ENCODE data around the gene VEPH1.
"Not testable (repeated sequence)": the region's sequence is repeated elsewhere in the genome, so short reads cannot be mapped to it uniquely, and the experiment has no call there.

The VEPH1 gene

GRCh38 chr3:157384491-157384890, 118.7 kb downstream of the VEPH1 start:
- no peak for DNase-seq (ENCODE audit: low spot score)

- DNase-seq (ENCODE audit: low spot score), result no peak
These were observed 119.2 kb downstream of the VEPH1 start for GRCh38 chr3:157384031-157384430.

DNA sequence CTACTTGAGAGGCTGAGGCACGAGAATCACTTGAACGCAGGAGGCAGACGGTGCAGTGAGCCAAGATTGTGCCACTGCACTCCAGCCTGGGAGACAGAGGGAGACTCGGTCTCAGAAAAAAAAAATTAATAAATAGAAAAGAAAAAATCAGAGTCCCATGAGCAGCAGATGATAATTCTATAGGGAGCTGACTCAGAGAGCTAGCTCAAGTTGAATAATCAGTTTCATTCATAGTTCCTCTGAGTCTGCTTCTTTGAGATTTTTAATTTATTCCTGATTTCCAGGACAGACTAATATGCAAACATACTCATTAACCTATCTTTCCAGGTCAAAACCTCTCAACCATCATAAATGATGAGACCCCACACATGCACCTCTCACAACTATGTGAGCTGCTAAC, 121.6 kb downstream of the VEPH1 start:
- DNase-seq (ENCODE audit: low spot score), result no peak

GRCh38 chr3:157379525-157380140, 123.6 kb downstream of the VEPH1 start:
- no peak for DNase-seq (ENCODE audit: low spot score)

DNA sequence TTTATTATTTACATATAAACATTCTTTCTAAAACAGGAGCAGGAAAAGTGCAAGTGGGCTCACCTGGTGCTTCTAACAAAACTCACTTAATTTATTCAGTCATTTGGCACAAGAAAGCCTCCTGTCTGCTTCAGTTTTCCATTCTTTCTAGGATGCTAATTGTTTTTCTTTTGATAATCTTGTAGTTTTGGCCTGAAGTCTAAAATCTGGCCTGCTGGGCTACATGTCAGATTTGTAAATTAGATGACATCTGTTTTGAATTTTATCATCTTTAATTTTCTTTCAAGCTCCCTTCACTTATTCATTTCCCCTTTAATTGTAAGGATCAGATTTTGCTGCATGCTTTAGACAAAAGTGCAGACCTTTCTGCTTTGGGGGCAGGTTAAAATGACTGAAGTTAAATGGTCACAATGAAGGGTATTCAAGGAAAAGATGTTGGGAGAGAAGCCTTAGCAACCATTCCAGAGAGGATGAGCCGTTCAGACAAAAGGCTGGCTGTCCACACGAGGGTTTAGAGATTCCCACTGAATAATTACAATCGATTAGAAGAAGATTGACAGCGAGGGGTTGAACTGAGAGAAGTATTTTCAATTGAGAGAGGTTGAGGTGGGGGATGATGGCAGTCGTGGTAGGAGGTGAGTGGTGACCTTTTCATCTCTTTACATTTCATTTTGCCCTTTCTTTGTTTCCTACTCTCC, 126.5 kb downstream of the VEPH1 start:
- no peak for DNase-seq (ENCODE audit: low spot score)

DNA sequence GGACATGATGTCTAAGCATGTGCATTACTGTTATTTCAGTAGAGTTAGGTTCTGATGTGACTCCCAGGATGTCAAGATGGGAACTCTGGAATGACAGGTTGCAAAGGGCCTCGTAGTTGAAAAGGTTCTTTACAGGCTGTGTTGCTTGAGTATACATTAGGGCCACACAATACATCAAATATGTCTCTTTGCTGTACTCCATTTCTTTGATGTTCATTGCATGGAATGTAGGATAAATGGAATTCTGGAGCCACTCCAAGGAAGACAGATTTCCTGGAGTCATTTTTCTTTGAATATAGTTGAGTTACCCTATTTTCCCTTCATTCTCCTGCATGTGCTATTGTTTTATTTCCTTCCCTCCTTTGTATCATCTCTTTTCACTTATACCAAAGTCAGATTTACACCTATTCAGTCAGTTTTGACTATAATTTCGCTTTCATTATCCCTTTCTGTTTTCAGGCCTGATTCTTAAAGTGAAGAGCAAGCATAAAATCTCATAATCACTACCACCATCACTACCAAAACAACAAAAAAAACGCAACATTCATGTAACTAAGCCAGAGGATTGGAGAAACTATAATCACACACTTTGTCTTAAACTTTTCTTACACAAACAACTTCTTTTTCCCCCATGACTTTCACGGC, 127.8 kb downstream of the VEPH1 start:
- DNase-seq (ENCODE audit: low spot score), result no peak

DNA sequence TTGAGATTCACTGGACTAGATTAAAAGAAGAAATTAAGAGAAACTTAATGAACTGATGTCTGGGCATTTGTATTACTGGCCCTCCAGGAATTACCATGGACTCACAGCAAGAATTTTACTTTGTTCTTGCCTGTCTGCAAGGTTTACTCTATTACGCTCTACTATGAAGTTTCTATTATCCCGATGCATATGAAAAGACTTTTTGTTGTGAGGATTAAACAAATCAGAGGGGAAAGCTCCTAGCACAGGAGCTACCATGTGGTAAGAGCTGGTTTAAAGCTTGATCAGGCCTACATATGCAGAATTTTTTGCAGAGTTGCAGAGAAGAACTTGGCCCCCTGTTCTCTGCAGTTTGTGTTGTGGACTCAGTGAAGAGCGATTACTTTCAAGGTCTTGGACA, 128.3 kb downstream of the VEPH1 start:
- no peak for DNase-seq (ENCODE audit: low spot score)

- no peak for DNase-seq (ENCODE audit: low spot score)
These were observed 129.4 kb downstream of the VEPH1 start for GRCh38 chr3:157373783-157374182.

GRCh38 chr3:157370867-157371266, 132.3 kb downstream of the VEPH1 start:
- no peak for DNase-seq (ENCODE audit: low spot score)

DNA sequence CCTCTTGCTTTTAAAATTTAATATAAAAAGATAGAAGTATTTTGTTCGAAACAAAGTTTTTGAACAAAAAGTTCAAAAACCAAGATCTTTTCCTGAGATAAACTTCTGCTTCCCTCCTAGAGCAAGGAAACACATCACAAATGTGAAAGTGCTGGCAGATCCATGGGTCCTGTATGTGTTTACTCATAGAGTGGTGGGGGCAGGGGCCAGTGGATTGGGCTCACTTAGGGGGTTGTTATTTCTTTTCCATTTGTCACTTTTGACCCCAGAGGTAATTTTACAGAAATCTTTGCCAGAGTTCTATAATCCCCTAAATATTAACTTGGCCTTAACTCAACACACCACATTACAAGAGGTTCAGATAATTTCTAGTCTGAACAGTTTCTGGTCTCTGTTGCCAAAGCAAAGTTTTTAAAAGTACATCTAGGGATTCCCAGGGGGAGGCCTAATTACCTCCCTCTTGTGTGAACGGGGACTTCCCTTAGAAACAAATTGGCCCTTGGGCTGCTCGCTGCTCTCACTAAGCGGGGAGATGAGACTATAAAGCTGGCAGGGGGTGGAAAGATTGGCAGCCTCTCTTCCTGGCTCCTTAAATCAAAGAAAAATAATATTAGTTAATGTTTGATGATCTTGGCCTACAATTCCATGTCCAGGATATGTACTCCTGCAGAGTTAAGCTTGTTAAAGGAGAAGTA, 133.3 kb downstream of the VEPH1 start:
- DNase-seq (ENCODE audit: low spot score), result no peak

DNA sequence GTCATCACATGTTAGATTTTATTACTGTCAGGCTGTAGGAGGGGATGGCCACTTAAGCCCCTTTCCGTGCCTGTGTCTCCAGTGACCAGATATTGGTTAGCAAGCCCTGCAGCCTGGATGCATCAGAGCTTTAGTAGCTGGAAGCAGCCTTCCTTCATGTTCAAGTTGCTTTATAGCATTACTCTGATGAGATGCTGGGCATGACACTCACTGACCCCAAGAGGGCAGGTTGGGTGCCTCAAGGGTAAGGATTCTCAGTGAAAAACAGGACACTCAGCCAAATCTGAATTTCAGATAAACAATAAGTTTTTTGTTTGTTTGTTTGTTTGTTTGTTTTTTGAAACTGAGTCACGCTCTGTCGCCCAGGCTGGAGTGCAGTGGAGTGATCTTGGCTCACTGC, 135.0 kb downstream of the VEPH1 start:
- DNase-seq (ENCODE audit: low spot score), result no peak

GRCh38 chr3:157363393-157363792, 139.8 kb downstream of the VEPH1 start:
- no peak for DNase-seq (ENCODE audit: low spot score)

GRCh38 chr3:157362348-157362747, 140.9 kb downstream of the VEPH1 start:
- DNase-seq (ENCODE audit: low spot score), result no peak

DNA sequence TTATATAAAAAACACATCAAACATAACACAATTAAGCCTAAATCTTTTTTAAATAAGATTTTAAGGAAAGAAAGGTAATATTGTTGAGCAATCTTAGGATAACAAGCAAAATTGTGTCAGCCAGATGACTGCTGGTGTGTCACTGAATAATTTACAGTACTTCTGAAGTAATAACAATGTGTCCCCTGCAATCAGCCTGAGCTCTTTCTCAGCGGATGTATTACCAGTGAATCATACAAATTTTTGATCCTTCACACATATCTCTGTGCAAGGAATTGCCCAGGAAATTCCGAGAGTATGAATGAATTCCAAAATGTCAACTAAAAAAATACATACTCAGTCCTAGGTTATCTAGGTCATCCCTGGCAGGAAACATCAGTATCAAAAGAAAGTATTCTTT, 143.2 kb downstream of the VEPH1 start:
- no peak for DNase-seq (ENCODE audit: low spot score)

GRCh38 chr3:157356541-157356940, 146.7 kb downstream of the VEPH1 start:
- no peak for DNase-seq (ENCODE audit: low spot score)

GRCh38 chr3:157355276-157355675, 147.9 kb downstream of the VEPH1 start:
- DNase-seq (ENCODE audit: low spot score), result no peak

GRCh38 chr3:157354722-157355121, 148.5 kb downstream of the VEPH1 start:
- DNase-seq (ENCODE audit: low spot score), result no peak

DNA sequence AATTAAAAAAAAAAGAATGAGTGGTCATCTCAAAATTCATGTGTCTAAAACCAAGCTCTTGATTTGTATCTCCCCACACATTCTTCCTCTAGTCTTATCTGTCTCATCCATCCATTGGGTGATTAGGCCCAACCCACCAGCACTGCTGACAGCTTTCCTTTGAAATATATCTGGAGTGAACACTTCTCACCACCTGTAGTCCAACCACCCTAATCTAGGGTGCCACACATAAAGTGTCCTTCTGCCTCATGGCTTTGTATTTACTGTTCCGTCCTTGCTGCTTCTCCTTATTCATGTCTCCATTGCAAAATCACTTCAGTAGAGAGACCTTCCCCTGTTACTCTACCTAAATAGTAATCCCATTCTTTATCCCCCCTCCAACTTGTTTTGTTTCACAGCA, 149.0 kb downstream of the VEPH1 start:
- DNase-seq (ENCODE audit: low spot score), result no peak

- DNase-seq (ENCODE audit: low spot score), result no peak
These were observed 149.6 kb downstream of the VEPH1 start for GRCh38 chr3:157353652-157354051.

DNA sequence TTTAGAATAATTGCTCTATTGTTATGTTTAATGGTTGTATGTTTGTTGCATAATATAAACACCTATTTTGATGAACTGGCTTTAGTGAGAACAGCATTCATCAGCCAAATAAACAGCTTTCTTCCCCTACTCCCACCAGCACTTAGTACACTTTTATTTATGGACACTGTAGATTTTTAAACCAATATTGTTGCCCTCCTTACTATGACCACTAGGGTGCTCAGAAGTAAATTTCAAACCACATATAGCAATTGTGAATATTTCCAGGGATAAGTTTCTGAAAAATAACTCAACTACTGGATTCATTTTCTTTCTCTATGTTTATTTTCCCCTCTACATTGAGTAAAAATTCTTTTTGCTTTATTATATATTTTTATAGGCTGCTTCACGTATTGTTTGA, 151.2 kb downstream of the VEPH1 start:
- DNase-seq (ENCODE audit: low spot score), result no peak

GRCh38 chr3:157350651-157351050, 152.6 kb downstream of the VEPH1 start:
- not testable (repeated sequence) for DNase-seq (ENCODE audit: low spot score)

- DNase-seq (ENCODE audit: low spot score), result not testable (repeated sequence)
These were observed 154.7 kb downstream of the VEPH1 start for GRCh38 chr3:157348304-157349075.
